MCF 10A (cell line): ENCODE data around the gene ANKRD50. TPM values are rescaled to one million over a fixed set of nuclear protein-coding genes. Genes with fewer than 3 reads are reported as not detected.

Source experiments
- BruUV-seq: library from RNA; stranded (reverse); fragments of 400-500 nt; replicated peaks from 2 replicates; lab custom pipeline; 2021; lab: Mats Ljungman, UMichigan
- CTCF ChIA-PET: fragments of 300-600 bp; sonication (Branson Sonifier 250); formaldehyde crosslinking; extraction: SDS; loops from one replicate; lab custom pipeline; 2021; ENCODE audit warnings: antibody characterized with exemption, inconsistent platforms; lab: Yijun Ruan, JAX
- POLR2A ChIA-PET: fragments of 300-600, 350-650 bp; sonication (Branson Sonifier 250); formaldehyde crosslinking; extraction: SDS; loops from one replicate; lab custom pipeline; 2020; ENCODE audit warnings: antibody characterized with exemption, inconsistent platforms; lab: Yijun Ruan, JAX
- DNase-seq: peaks from one replicate; pipeline ENCODE4 v3.0.0-alpha.2; 2018; ENCODE audit not compliant: unreplicated experiment
- H3K27ac Mint-ChIP-seq: one replicate; pipeline ENCODE4 v1.8.0; 2022; ENCODE audit warnings: mild to moderate bottlenecking, low read depth, mixed read lengths; ENCODE audit not compliant: unreplicated experiment
- H3K27me3 Mint-ChIP-seq: one replicate; pipeline ENCODE4 v1.8.0; 2022; ENCODE audit warnings: mixed read lengths; ENCODE audit not compliant: insufficient read depth, unreplicated experiment
- H3K36me3 Mint-ChIP-seq: one replicate; pipeline ENCODE4 v1.8.0; 2022; ENCODE audit warnings: mild to moderate bottlenecking, moderate library complexity, mixed read lengths; ENCODE audit not compliant: insufficient read depth, unreplicated experiment
- H3K4me1 Mint-ChIP-seq: one replicate; pipeline ENCODE4 v1.8.0; 2022; ENCODE audit warnings: mixed read lengths; ENCODE audit not compliant: insufficient read depth, unreplicated experiment
- H3K4me3 Mint-ChIP-seq: one replicate; pipeline ENCODE4 v1.8.0; 2022; ENCODE audit warnings: mild to moderate bottlenecking, moderate library complexity, mixed read lengths; ENCODE audit not compliant: unreplicated experiment
- H3K9me3 Mint-ChIP-seq: one replicate; pipeline ENCODE4 v1.8.0; 2022; ENCODE audit warnings: mixed read lengths; ENCODE audit not compliant: unreplicated experiment
- CTCF ChIP-seq: fragments of 200-600 bp; IDR thresholded peaks from one replicate; pipeline ENCODE4 v1.8.0; 2022; ENCODE audit warnings: antibody characterized with exemption, mild to moderate bottlenecking; ENCODE audit not compliant: unreplicated experiment
- intact Hi-C: fragments of 100-400 bp; cut with micrococcal nuclease; formaldehyde crosslinking; loops from 2 replicates; pipeline ENCODE4 v1.14.1; 2022
- total RNA-seq: library from RNA; stranded (reverse); gene quantifications from 2 replicates; pipeline ENCODE4 v1.2.3, GENCODE V29; 2022

The ANKRD50 gene
- total RNA-seq, 1 experiment from 2014 or later, result 44.1 TPM

- Mint-ChIP-seq H3K27ac (no peak overlapping the region), H3K4me1 (peaks cover 37% of the 10 kb centered on the region), H3K36me3 (peaks cover 5% of the 10 kb centered on the region), H3K9me3 (no peaks in the 10 kb centered on the region), H3K4me3 (no peak overlapping the region), H3K27me3 (no peaks in the 10 kb centered on the region)
- POLR2A ChIA-PET, result interaction anchor here (0.8 to 3.6 kb wide), 14 partner anchors 8 to 533 kb away, joined by 3 to 15 read pairs (median 4); no protein-coding TSS in a partner anchor
- no TSS peak for BruUV-seq
- intact Hi-C loops, result loop anchor here (5.0 kb wide), 5 partner anchors 68 to 477 kb away; no protein-coding TSS in a partner anchor
- TF ChIP-seq CTCF, result no peak
- CTCF ChIA-PET, result interaction anchor here (0.5 to 1.3 kb wide), 5 partner anchors 9 to 508 kb away, joined by 3 read pairs; no protein-coding TSS in a partner anchor
- DNase-seq, result peak; percentile 31
Observed at GRCh38 chr4:124710015-124710741, 2.4 kb downstream of the ANKRD50 start.

GRCh38 chr4:124708517-124709300 lies 3.8 kb downstream of the ANKRD50 start:
- POLR2A ChIA-PET, result interaction anchor here (0.7 to 2.2 kb wide), 6 partner anchors 12 to 239 kb away, joined by 3 to 10 read pairs (median 4); no protein-coding TSS in a partner anchor
- no TSS peak for BruUV-seq

GRCh38 chr4:124705393-124705792 lies 7.1 kb downstream of the ANKRD50 start:
- H3K36me3 Mint-ChIP-seq, result peaks cover 15% of the 10 kb centered on the region
- no peak overlapping the region for H3K4me3 Mint-ChIP-seq
- POLR2A ChIA-PET, result interaction anchor here (1.1 kb wide), 1 partner anchor 10 kb away, joined by 5 read pairs; no protein-coding TSS in a partner anchor
- H3K4me1 Mint-ChIP-seq, result peaks cover 61% of the 10 kb centered on the region
- BruUV-seq, result no TSS peak
- intact Hi-C loops, result no loop called here
- no peak for DNase-seq
- CTCF ChIA-PET, result no interaction called here
- H3K9me3 Mint-ChIP-seq, result no peaks in the 10 kb centered on the region
- no peaks in the 10 kb centered on the region for H3K27me3 Mint-ChIP-seq
- H3K27ac Mint-ChIP-seq, result no peak overlapping the region
- TF ChIP-seq CTCF, result no peak

More at GRCh38 chr4:124708517-124709300, 3.8 kb downstream of the ANKRD50 start:
- Mint-ChIP-seq H3K27ac (peak overlapping the region; percentile 83), H3K4me1 (peaks cover 48% of the 10 kb centered on the region), H3K36me3 (peaks cover 14% of the 10 kb centered on the region), H3K9me3 (no peaks in the 10 kb centered on the region), H3K27me3 (no peaks in the 10 kb centered on the region), H3K4me3 (no peak overlapping the region)
- no peak for TF ChIP-seq CTCF
- CTCF ChIA-PET, result interaction anchor here (0.7 to 0.8 kb wide), 4 partner anchors 8 to 416 kb away, joined by 3 to 4 read pairs (median 4); no protein-coding TSS in a partner anchor
- DNase-seq, result peak; percentile 12
- intact Hi-C loops, result no loop called here

DNA sequence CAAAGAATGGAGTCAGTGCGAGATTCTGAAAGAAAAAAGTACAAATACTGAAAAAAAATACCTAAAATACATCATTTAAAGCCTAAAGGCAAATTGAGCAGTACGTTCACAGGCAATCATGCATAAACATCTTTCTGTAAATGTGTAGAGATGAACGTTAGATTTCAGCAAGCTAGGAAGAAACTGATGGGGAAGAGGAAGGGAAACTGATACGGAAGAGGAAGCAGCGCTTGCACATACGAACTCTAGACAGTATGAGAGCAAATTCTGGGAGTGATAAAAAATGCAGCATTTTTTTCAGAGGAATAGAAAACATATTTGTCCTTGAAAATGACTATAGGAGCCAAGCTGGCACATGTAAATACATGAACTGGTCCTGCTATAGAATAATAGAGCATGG lies 9.4 kb downstream of the ANKRD50 start:
- Mint-ChIP-seq H3K27ac (no peak overlapping the region), H3K27me3 (no peaks in the 10 kb centered on the region), H3K4me1 (peaks cover 57% of the 10 kb centered on the region), H3K4me3 (no peak overlapping the region), H3K9me3 (peaks cover under 1% of the 10 kb centered on the region), H3K36me3 (peaks cover 16% of the 10 kb centered on the region)
- ChIA-PET CTCF (interaction anchor here (0.6 to 1.0 kb wide), 2 partner anchors 10 to 32 kb away, joined by 3 read pairs; partner anchors contain the start of gene ANKRD50), POLR2A (interaction anchor here (0.6 to 1.1 kb wide), 2 partner anchors 14 to 348 kb away, joined by 3 read pairs; no protein-coding TSS in a partner anchor)
- no peak for DNase-seq
- TF ChIP-seq CTCF, result no peak
- no TSS peak for BruUV-seq
- intact Hi-C loops, result no loop called here
